PC-9 (cell line): ENCODE results near the gene KLC3. TPM values are rescaled to one million over a fixed set of nuclear protein-coding genes. Genes with fewer than 3 reads are reported as not detected.

Experiments used
- BruUV-seq: library from RNA; stranded (reverse); fragments of 400-500 nt; replicated peaks from 2 replicates; lab custom pipeline; 2021; lab: Mats Ljungman, UMichigan
- CTCF ChIA-PET: fragments of 300-600 bp; sonication (Branson Sonifier 250); formaldehyde crosslinking; loops from one replicate; lab custom pipeline; 2022; ENCODE audit warnings: antibody characterized with exemption; lab: Charles Lee
- POLR2A ChIA-PET: fragments of 300-600 bp; sonication (Branson Sonifier 250); formaldehyde crosslinking; loops from one replicate; lab custom pipeline; 2022; ENCODE audit warnings: antibody characterized with exemption; ENCODE audit not compliant: unreplicated experiment; lab: Charles Lee
- DNase-seq, 2 experiments: peaks; one replicate each; pipeline versions ENCODE4 v3.0.0 to v3.0.0-alpha.2; 2015 to 2022; ENCODE audit warnings: mixed read lengths in 1 of 2
- H2AFZ ChIP-seq: fragments of 200-600 bp; sonication (generic); 2 replicates; pipeline ENCODE4 v1.8.1; 2017; ENCODE audit warnings: antibody characterized with exemption
- H3F3A ChIP-seq: fragments of 200-600 bp; sonication (generic); 2 replicates; pipeline ENCODE4 v1.8.1; 2017; ENCODE audit warnings: antibody characterized with exemption, mild to moderate bottlenecking, low read depth; ENCODE audit not compliant: insufficient read depth
- H3K27ac ChIP-seq: fragments of 200-600 bp; sonication (generic); 2 replicates; pipeline ENCODE4 v1.6.1; 2016; ENCODE audit warnings: mixed run types
- H3K27me3 ChIP-seq: fragments of 200-600 bp; sonication (generic); 2 replicates; pipeline ENCODE4 v1.6.1; 2016; ENCODE audit warnings: low read depth, mixed run types; ENCODE audit not compliant: insufficient read depth
- H3K36me3 ChIP-seq: fragments of 200-600 bp; sonication (generic); 2 replicates; pipeline ENCODE4 v1.6.1; 2016; ENCODE audit warnings: low read depth, mixed run types
- H3K4me1 ChIP-seq: fragments of 200-600 bp; sonication (generic); replicated peaks from 2 replicates; pipeline ENCODE4 v1.6.1; 2016; ENCODE audit warnings: mixed run types; ENCODE audit not compliant: insufficient read depth
- H3K4me2 ChIP-seq: fragments of 200-600 bp; sonication (generic); 2 replicates; pipeline ENCODE4 v1.6.1; 2017; ENCODE audit warnings: mixed run types
- H3K4me3 ChIP-seq: fragments of 200-600 bp; sonication (generic); 2 replicates; pipeline ENCODE4 v1.6.1; 2016; ENCODE audit warnings: mixed run types
- H3K79me2 ChIP-seq: fragments of 200-600 bp; sonication (generic); 2 replicates; pipeline ENCODE4 v1.6.1; 2017; ENCODE audit warnings: low read depth, mixed run types
- H3K9me2 ChIP-seq: fragments of 200-600 bp; sonication (generic); 2 replicates; pipeline ENCODE4 v1.8.1; 2017; ENCODE audit warnings: mild to moderate bottlenecking; ENCODE audit not compliant: insufficient read depth
- H3K9me3 ChIP-seq: fragments of 200-600 bp; sonication (generic); 2 replicates; pipeline ENCODE4 v1.8.1; 2016; ENCODE audit warnings: low read depth; ENCODE audit not compliant: insufficient read depth
- H4K20me1 ChIP-seq: fragments of 200-600 bp; sonication (generic); 2 replicates; pipeline ENCODE4 v1.8.1; 2017; ENCODE audit not compliant: insufficient read depth
- CTCF ChIP-seq: fragments of 200-600 bp; sonication (generic); conservative IDR thresholded peaks from 2 replicates; pipeline ENCODE4 v1.6.1; 2017; ENCODE audit warnings: mixed run types, antibody characterized with exemption, mild to moderate bottlenecking, moderate library complexity
- EZH2 ChIP-seq: fragments of 200-600 bp; sonication (generic); IDR thresholded peaks from 2 replicates; pipeline ENCODE4 v1.8.0; 2017; ENCODE audit warnings: antibody characterized with exemption, low read depth
- intact Hi-C: fragments of 100-400 bp; cut with micrococcal nuclease; formaldehyde crosslinking; loops from one replicate; pipeline ENCODE4 v1.10.0; 2022; ENCODE audit not compliant: unreplicated experiment
- total RNA-seq: library from RNA; stranded (reverse); gene quantifications from 2 replicates; pipeline ENCODE4 v1.2.3, GENCODE V29; 2021

KLC3 gene
- total RNA-seq, 1 experiment from 2014 or later, result 20.6 TPM

GRCh38 chr19:45323671-45324081 lies 16.9 kb upstream of the KLC3 start:
- Histone ChIP-seq H2AFZ (no peak overlapping the region), H4K20me1 (no peaks in the 10 kb centered on the region), H3K4me3 (no peak overlapping the region), H3K4me2 (no peak overlapping the region), H3K9me3 (no peaks in the 10 kb centered on the region), H3K9me2 (no peaks in the 10 kb centered on the region), H3K27me3 (no peaks in the 10 kb centered on the region), H3F3A (peaks cover 15% of the 10 kb centered on the region; the same call in 1 of the 2 replicates), H3K79me2 (no peaks in the 10 kb centered on the region), H3K4me1 (no peaks in the 10 kb centered on the region; the same call in 1 of the 2 replicates), H3K27ac (no peak overlapping the region), H3K36me3 (no peaks in the 10 kb centered on the region)
- intact Hi-C loops, result no loop called here
- ChIA-PET POLR2A (no interaction called here), CTCF (no interaction called here)
- TF ChIP-seq EZH2 (no peak), CTCF (no peak)
- no peak for DNase-seq
- BruUV-seq, result no TSS peak

GRCh38 chr19:45324349-45324907 lies 16.1 kb upstream of the KLC3 start:
- Histone ChIP-seq H3K79me2 (no peaks in the 10 kb centered on the region), H3K4me1 (no peaks in the 10 kb centered on the region; the same call in 1 of the 2 replicates), H3K4me3 (no peak overlapping the region), H3K36me3 (no peaks in the 10 kb centered on the region), H2AFZ (no peak overlapping the region), H3K9me2 (no peaks in the 10 kb centered on the region), H3K27ac (no peak overlapping the region), H3K27me3 (no peaks in the 10 kb centered on the region), H3K4me2 (no peak overlapping the region), H3K9me3 (no peaks in the 10 kb centered on the region), H3F3A (peaks cover 15% of the 10 kb centered on the region; the same call in 1 of the 2 replicates), H4K20me1 (no peaks in the 10 kb centered on the region)
- no TSS peak for BruUV-seq
- ChIA-PET CTCF (no interaction called here), POLR2A (interaction anchor here (0.6 kb wide), 2 partner anchors 263 to 284 kb away, joined by 4 to 6 read pairs; no protein-coding TSS in a partner anchor)
- peak in 1 of 2 experiments; percentile 16 for DNase-seq
- intact Hi-C loops, result no loop called here
- TF ChIP-seq EZH2, result no peak
- TF ChIP-seq CTCF, result no peak

GRCh38 chr19:45327404-45328143 lies 13.0 kb upstream of the KLC3 start:
- intact Hi-C loops, result no loop called here
- TF ChIP-seq EZH2, result no peak
- no peak for TF ChIP-seq CTCF
- Histone ChIP-seq H3K27ac (no peak overlapping the region), H3K36me3 (no peaks in the 10 kb centered on the region), H3K4me2 (no peak overlapping the region), H3K9me2 (no peaks in the 10 kb centered on the region), H3K79me2 (no peaks in the 10 kb centered on the region), H3K4me1 (no peaks in the 10 kb centered on the region; the same call in 1 of the 2 replicates), H3F3A (peaks cover 11% of the 10 kb centered on the region), H3K4me3 (no peak overlapping the region), H4K20me1 (no peaks in the 10 kb centered on the region), H3K9me3 (no peaks in the 10 kb centered on the region), H2AFZ (no peak overlapping the region), H3K27me3 (no peaks in the 10 kb centered on the region)
- BruUV-seq, result no TSS peak
- ChIA-PET POLR2A (no interaction called here), CTCF (interaction anchor here (0.7 kb wide), 1 partner anchor 19 kb away, joined by 6 read pairs; no protein-coding TSS in a partner anchor)
- DNase-seq, result no peak
